H1 (cell line): ENCODE results near the gene HSF4. TPM values are rescaled to one million over a fixed set of nuclear protein-coding genes. Genes with fewer than 3 reads are reported as not detected.

ENCODE experiments used
- CTCF ChIA-PET: fragments of 300-600 bp; sonication (Branson Sonifier 250); formaldehyde crosslinking; loops from one replicate; lab custom pipeline; 2021; ENCODE audit not compliant: partially characterized antibody; lab: Charles Lee
- POLR2A ChIA-PET: fragments of 300-600 bp; sonication (Branson Sonifier 250); formaldehyde crosslinking; loops from one replicate; lab custom pipeline; 2021; ENCODE audit warnings: inconsistent platforms; ENCODE audit not compliant: partially characterized antibody; lab: Charles Lee
- DNase-seq, 2 experiments: peaks; one replicate each; pipeline versions ENCODE4 v3.0.0 to v3.0.0-alpha.2; 2010 to 2022; ENCODE audit warnings: low spot score in 2 of 2, low read depth in 1 of 2, mixed read lengths in 1 of 2
- FAIRE-seq: peaks from 2 replicates; lab custom pipeline; 2011; peaks lifted over from hg19 to GRCh38; lab: Jason Lieb, UNC
- H2AFZ ChIP-seq: 2 replicates; pipeline ENCODE4 v1.8.1; 2012; ENCODE audit warnings: low read length, inconsistent platforms
- H2AK5ac ChIP-seq: 2 replicates; pipeline ENCODE4 v1.6.1; 2013; ENCODE audit warnings: low read depth, low read length
- H2BK120ac ChIP-seq: replicated peaks from 2 replicates; pipeline ENCODE3; 2013; ENCODE audit warnings: low read depth, low read length, inconsistent platforms
- H2BK12ac ChIP-seq: 2 replicates; pipeline ENCODE4 v1.6.1; 2013; ENCODE audit warnings: low read depth, low read length
- H2BK15ac ChIP-seq: 2 replicates; pipeline ENCODE4 v1.6.1; 2013; ENCODE audit warnings: low read length
- H2BK20ac ChIP-seq: 2 replicates; pipeline ENCODE4 v1.6.1; 2013; ENCODE audit warnings: low read length
- H2BK5ac ChIP-seq: 2 replicates; pipeline ENCODE4 v1.6.1; 2013; ENCODE audit warnings: low read depth, low read length
- H3K14ac ChIP-seq: 2 replicates; pipeline ENCODE4 v1.6.1; 2013; ENCODE audit warnings: inconsistent platforms; ENCODE audit not compliant: insufficient read length
- H3K18ac ChIP-seq: 2 replicates; pipeline ENCODE4 v1.6.1; 2013; ENCODE audit warnings: low read length; ENCODE audit errors: extremely low read depth
- H3K23ac ChIP-seq: 2 replicates; pipeline ENCODE4 v1.6.1; 2013; ENCODE audit warnings: inconsistent platforms; ENCODE audit not compliant: insufficient read length
- H3K23me2 ChIP-seq: 2 replicates; pipeline ENCODE4 v1.6.1; 2013; ENCODE audit warnings: low read depth, low read length
- H3K27ac ChIP-seq: 2 replicates; pipeline ENCODE4 v1.6.1; 2011; ENCODE audit warnings: low read depth, low read length, inconsistent platforms
- H3K27me3 ChIP-seq, 4 experiments: replicated peaks in 1 of 4; 1 replicate in 1 of 4; 2 replicates in 3 of 4; pipeline versions ENCODE4 v1.6.1 to v1.8.1; 2011 to 2013; ENCODE audit warnings: low read length in 3 of 4, mild to moderate bottlenecking in 3 of 4, inconsistent platforms in 2 of 4, mixed read lengths in 2 of 4, moderate library complexity in 1 of 4; ENCODE audit not compliant: control insufficient read depth in 3 of 4, insufficient read depth in 3 of 4; ENCODE audit errors: extremely low read depth in 1 of 4
- H3K36me3 ChIP-seq, 4 experiments: 2 replicates each; pipeline versions ENCODE4 v1.6.1 to v1.8.1; 2011 to 2013; ENCODE audit warnings: mild to moderate bottlenecking in 4 of 4, low read length in 3 of 4, moderate library complexity in 2 of 4, control low read depth in 1 of 4, inconsistent platforms in 1 of 4; ENCODE audit not compliant: insufficient read depth in 4 of 4, control insufficient read depth in 2 of 4
- H3K4ac ChIP-seq: replicated peaks from 2 replicates; pipeline ENCODE3; 2013; ENCODE audit warnings: low read length, low read depth, mixed read lengths, inconsistent platforms; ENCODE audit not compliant: insufficient read length
- H3K4me1 ChIP-seq, 4 experiments: replicated peaks in 1 of 4; 1 replicate in 1 of 4; 2 replicates in 3 of 4; pipeline versions ENCODE4 v1.6.1 to v1.8.1; 2011 to 2013; ENCODE audit warnings: low read length in 3 of 4, inconsistent platforms in 2 of 4, mixed read lengths in 1 of 4; ENCODE audit not compliant: insufficient read depth in 4 of 4, control insufficient read depth in 3 of 4
- H3K4me2 ChIP-seq, 2 experiments: 2 replicates each; pipeline versions ENCODE4 v1.6.1 to v1.8.1; 2011 to 2013; ENCODE audit warnings: low read depth in 2 of 2, low read length in 2 of 2, control low read depth in 1 of 2, inconsistent platforms in 1 of 2, mild to moderate bottlenecking in 1 of 2; ENCODE audit not compliant: insufficient read depth in 1 of 2
- H3K4me3 ChIP-seq, 4 experiments: fragments of 200-600, 300-600 bp in 1 of 4; sonication (generic), shearing (Covaris generic), sonication (Bioruptor Twin) in 1 of 4; 2 replicates each; pipeline versions ENCODE4 v1.5.1 to v1.8.1; 2011 to 2016; ENCODE audit warnings: low read length in 4 of 4, low read depth in 3 of 4, control low read depth in 2 of 4, inconsistent platforms in 2 of 4, mild to moderate bottlenecking in 2 of 4, mixed read lengths in 1 of 4, moderate library complexity in 1 of 4; ENCODE audit not compliant: insufficient read depth in 2 of 4; ENCODE audit errors: extremely low read depth in 1 of 4
- H3K56ac ChIP-seq: replicated peaks from 2 replicates; pipeline ENCODE3; 2013; ENCODE audit warnings: low read depth, mild to moderate bottlenecking, mixed read lengths, low read length, inconsistent platforms; ENCODE audit not compliant: insufficient read length
- H3K79me1 ChIP-seq: 2 replicates; pipeline ENCODE4 v1.6.1; 2013; ENCODE audit warnings: low read depth, low read length, control low read depth
- H3K79me2 ChIP-seq, 2 experiments: 2 replicates each; pipeline versions ENCODE4 v1.6.1 to v1.8.1; 2012 to 2013; ENCODE audit warnings: low read length in 2 of 2, mild to moderate bottlenecking in 2 of 2, inconsistent platforms in 1 of 2; ENCODE audit not compliant: insufficient read depth in 2 of 2, control insufficient read depth in 1 of 2
- H3K9ac ChIP-seq, 4 experiments: replicated peaks in 1 of 4; 1 replicate in 1 of 4; 2 replicates in 3 of 4; pipeline versions ENCODE4 v1.6.1 to v1.8.1; 2011 to 2013; ENCODE audit warnings: low read depth in 3 of 4, low read length in 3 of 4, control low read depth in 2 of 4, mild to moderate bottlenecking in 2 of 4, moderate library complexity in 2 of 4, inconsistent platforms in 1 of 4; ENCODE audit errors: extremely low read depth in 1 of 4
- H3K9me3 ChIP-seq, 2 experiments: 2 replicates each; pipeline versions ENCODE4 v1.6.1 to v1.8.1; 2012 to 2013; ENCODE audit warnings: mild to moderate bottlenecking in 2 of 2, moderate library complexity in 2 of 2, control low read depth in 1 of 2, inconsistent platforms in 1 of 2, low read depth in 1 of 2, low read length in 1 of 2, mixed read lengths in 1 of 2; ENCODE audit not compliant: insufficient read depth in 2 of 2
- H4K20me1 ChIP-seq, 2 experiments: replicated peaks in 1 of 2; 2 replicates each; pipeline versions ENCODE3 to v1.8.1; 2011 to 2013; ENCODE audit warnings: inconsistent platforms in 2 of 2, low read length in 2 of 2, mild to moderate bottlenecking in 1 of 2; ENCODE audit not compliant: insufficient read depth in 2 of 2, control insufficient read depth in 1 of 2
- H4K5ac ChIP-seq: 2 replicates; pipeline ENCODE4 v1.6.1; 2013; ENCODE audit warnings: low read length, low read depth, mixed read lengths, inconsistent platforms; ENCODE audit not compliant: insufficient read length
- H4K8ac ChIP-seq: 2 replicates; pipeline ENCODE4 v1.8.0; 2013; ENCODE audit warnings: mild to moderate bottlenecking, moderate library complexity, low read length, inconsistent platforms; ENCODE audit not compliant: insufficient read depth; ENCODE audit errors: extremely low read depth
- H4K91ac ChIP-seq: replicated peaks from 2 replicates; pipeline ENCODE3; 2013; ENCODE audit warnings: low read length, mixed read lengths, inconsistent platforms; ENCODE audit not compliant: insufficient read length
- CHD2 ChIP-seq: IDR thresholded peaks from 2 replicates; pipeline ENCODE4 v1.6.1; 2012; ENCODE audit warnings: low read length, improper control_type of control experiment
- GTF2F1 ChIP-seq: IDR thresholded peaks from 2 replicates; pipeline ENCODE4 v1.6.1; 2012; ENCODE audit warnings: low read depth, low read length, improper control_type of control experiment, borderline replicate concordance
- MAFK ChIP-seq: IDR thresholded peaks from 2 replicates; pipeline ENCODE4 v1.6.1; 2012; ENCODE audit warnings: low read depth, mild to moderate bottlenecking, improper control_type of control experiment, low read length
- POLR2AphosphoS5 ChIP-seq: IDR thresholded peaks from 2 replicates; pipeline ENCODE4 v1.6.1; 2011; ENCODE audit warnings: low read depth, low read length
- RBBP5 ChIP-seq: IDR thresholded peaks from 2 replicates; pipeline ENCODE4 v1.7.1; 2012; ENCODE audit warnings: low read depth, mild to moderate bottlenecking, inconsistent platforms, low read length, moderate library complexity, borderline replicate concordance
- SP1 ChIP-seq: IDR thresholded peaks from 2 replicates; pipeline ENCODE4 v1.6.1; 2011; ENCODE audit warnings: low read depth, low read length
- SRF ChIP-seq: IDR thresholded peaks from 2 replicates; pipeline ENCODE4 v1.6.1; 2011; ENCODE audit warnings: mild to moderate bottlenecking, low read depth, low read length, moderate library complexity
- TAF1 ChIP-seq: IDR thresholded peaks from 2 replicates; pipeline ENCODE4 v1.6.1; 2011; ENCODE audit warnings: mild to moderate bottlenecking, low read depth, low read length
- TBP ChIP-seq: IDR thresholded peaks from 2 replicates; pipeline ENCODE4 v1.6.1; 2011; ENCODE audit warnings: low read depth, low read length, improper control_type of control experiment
- YY1 ChIP-seq: IDR thresholded peaks from 2 replicates; pipeline ENCODE4 v1.6.1; 2011; ENCODE audit warnings: low read depth, mild to moderate bottlenecking, low read length
- ZNF274 ChIP-seq: IDR thresholded peaks from 2 replicates; pipeline ENCODE4 v1.7.0; 2012; ENCODE audit warnings: low read length, borderline replicate concordance; ENCODE audit errors: extremely low read depth
- WGBS, 2 experiments: shearing (Covaris generic) in 1 of 2; methylation state at CpG; one replicate each; pipeline versions ENCODE4 v1.1.6 to v1.1.7; 2013 to 2015; ENCODE audit warnings: low lambda C conversion rate in 2 of 2, mixed read lengths in 2 of 2, inconsistent platforms in 1 of 2, low coverage in 1 of 2, missing lambda C conversion rate in 1 of 2; ENCODE audit not compliant: insufficient replicate concordance in 2 of 2, insufficient coverage in 1 of 2, insufficient read length in 1 of 2; ENCODE audit errors: extremely low coverage in 1 of 2, missing lambda C conversion rate in 1 of 2; 5-methylcytosine and 5-hydroxymethylcytosine counted together
- polyA plus RNA-seq, 7 experiments: library from polyadenylated mRNA; depleted of rRNA in 3 of 7; stranded (reverse) in 5 of 7; unstranded in 2 of 7; fragments of >200 nt in 5 of 7; fragments of 200-250 nt in 2 of 7; gene quantifications; 1 replicate in 5 of 7; 2 replicates in 1 of 7; 4 replicates in 1 of 7; pipeline versions ENCODE4 v1.2.1 to v1.2.3, GENCODE V29; 2011 to 2013; ENCODE audit warnings: missing spikeins in 2 of 7, mixed read lengths in 2 of 7
- total RNA-seq: library from RNA; stranded (reverse); fragmentation: NEBNext Ultra II Directional; extraction: Animal tissue kit (Norgen Biotek cat#: 25700); gene quantifications from 2 replicates; pipeline ENCODE4 v1.2.1, GENCODE V29; 2021

HSF4 gene
- total and polyA plus RNA-seq, 2 of the 8 experiments (the other 6 are each of a cell fraction or from before 2014, with no cell fraction given) = 0.14 TPM; not detected in 1

- Histone ChIP-seq H3K27ac (no peak overlapping the region), H3K23ac (no peak overlapping the region), H4K8ac (no peak overlapping the region), H2BK120ac (no peak overlapping the region), H3K14ac (no peak overlapping the region), H3K27me3 (peaks cover 8 to 43% (median 28%) of the 10 kb centered on the region in 4 experiments), H3K9me3 (no peaks in the 10 kb centered on the region), H3K36me3 (no peaks in the 10 kb centered on the region; a peak in 1 of 8 replicates), H3K18ac (no peak overlapping the region), H3K9ac (no peak overlapping the region), H3K79me1 (no peaks in the 10 kb centered on the region), H2BK12ac (no peak overlapping the region), H2BK15ac (no peak overlapping the region), H3K4ac (no peak overlapping the region), H4K5ac (no peak overlapping the region), H2AFZ (no peak overlapping the region), H3K79me2 (peaks cover 0 to 5% of the 10 kb centered on the region in 2 experiments; a peak in 1 of 4 replicates), H4K91ac (no peak overlapping the region), H3K23me2 (peaks cover 21% of the 10 kb centered on the region), H3K4me3 (no peak overlapping the region), H3K4me1 (peaks cover 0 to 25% (median 20%) of the 10 kb centered on the region in 4 experiments; a peak in 5 of 7 replicates), H3K4me2 (peak overlapping the region in 1 of 2 experiments; percentile 67; a peak in 1 of 4 replicates), H2BK20ac (no peak overlapping the region), H3K56ac (no peak overlapping the region), H4K20me1 (peaks cover 5 to 29% of the 10 kb centered on the region in 2 experiments), H2AK5ac (no peak overlapping the region), H2BK5ac (no peak overlapping the region)
- DNase-seq (no peak), FAIRE-seq (no peak)
- 100% methylated on average over 2 of the region's 2 CpGs; no CpG with 5 or more reads in 1 of the 2 experiments for WGBS, 2 experiments
- POLR2A ChIA-PET = interaction anchor here (1.3 to 4.0 kb wide), 3 partner anchors 8 to 31 kb away, joined by 4 to 19 read pairs (median 14); partner anchors contain the start of genes B3GNT9 and HSF4
- CTCF ChIA-PET = interaction anchor here (1.0 to 9.3 kb wide), 9 partner anchors 9 to 230 kb away, joined by 3 to 151 read pairs (median 5); partner anchors contain the start of genes CES3, ELMO3, FBXL8 and HSF4
- TF ChIP-seq SP1 (no peak), TAF1 (no peak), GTF2F1 (no peak), TBP (no peak), ZNF274 (no peak), SRF (no peak), RBBP5 (no peak), POLR2AphosphoS5 (no peak), YY1 (no peak), CHD2 (no peak), MAFK (no peak)
These were observed 17.7 kb downstream of the HSF4 start for GRCh38 chr16:67182288-67182687.
